Measurements from ENCODE around the gene LRRN2. TPM values are rescaled to one million over a fixed set of nuclear protein-coding genes. Genes with fewer than 3 reads are reported as not detected.
A peak's percentile ranks its signal among the peaks of the same experiment; 100 is the strongest.

Gene LRRN2
- total RNA-seq, 1 experiment from 2014 or later = 5.3 TPM

- no peak for TF ChIP-seq USF1 (CRISPR knock-in tag; IDR thresholded peaks at IDR 0.05)
Observed at GRCh38 chr1:204706838-204707509, 21.4 kb upstream of the LRRN2 start (continued).

GRCh38 chr1:204705888-204706837 lies 20.6 kb upstream of the LRRN2 start:
- Mint-ChIP-seq H3K4me1 (peaks cover 55% of the 10 kb centered on the region), H3K27ac (no peak overlapping the region)
- CTCF ChIA-PET = interaction anchor here (1.1 to 3.9 kb wide), 10 partner anchors 9 to 140 kb away, joined by 3 to 13 read pairs (median 4); no protein-coding TSS in a partner anchor

More at GRCh38 chr1:204705888-204706837, 20.6 kb upstream of the LRRN2 start:
- H3K9me3 Mint-ChIP-seq = no peaks in the 10 kb centered on the region
- no peaks in the 10 kb centered on the region for H3K36me3 Mint-ChIP-seq
- no peak for ATAC-seq
- DNase-seq (ENCODE audit: low spot score) = no peak
- POLR2A ChIA-PET = no interaction called here
- H3K4me3 Mint-ChIP-seq = peak overlapping the region; percentile 20; the same call in 1 of the 2 replicates
- peaks cover 93% of the 10 kb centered on the region for H3K27me3 Mint-ChIP-seq (ENCODE audit: low read depth)
- no peak for TF ChIP-seq JAZF1 (CRISPR knock-in tag; IDR thresholded peaks at IDR 0.05)
- TF ChIP-seq ZNF121 (CRISPR knock-in tag; IDR thresholded peaks at IDR 0.05) = no peak
- TF ChIP-seq HMGXB4 (CRISPR knock-in tag; IDR thresholded peaks at IDR 0.05) = no peak
- TF ChIP-seq NFE2L1 (CRISPR knock-in tag; IDR thresholded peaks at IDR 0.05) = no peak
- TF ChIP-seq CBFB (CRISPR knock-in tag; IDR thresholded peaks at IDR 0.05; ENCODE audit: low read depth) = no peak
- no peak for TF ChIP-seq NFYB (CRISPR knock-in tag; conservative IDR thresholded peaks at IDR 0.05; ENCODE audit: low read depth)
- no peak for TF ChIP-seq STAT6 (CRISPR knock-in tag; conservative IDR thresholded peaks at IDR 0.05; ENCODE audit: low read depth)
- no peak for TF ChIP-seq EMX1 (CRISPR knock-in tag; IDR thresholded peaks at IDR 0.05)
- no peak for TF ChIP-seq IRF1 (CRISPR knock-in tag; IDR thresholded peaks at IDR 0.05)
- no peak for TF ChIP-seq ETV6 (CRISPR knock-in tag; IDR thresholded peaks at IDR 0.05)
- no peak for TF ChIP-seq FOXJ3 (CRISPR knock-in tag; IDR thresholded peaks at IDR 0.05; ENCODE audit: borderline replicate concordance)
- no peak for TF ChIP-seq PREB (CRISPR knock-in tag; IDR thresholded peaks at IDR 0.05; ENCODE audit: borderline replicate concordance)
- no peak for TF ChIP-seq ZSCAN18 (CRISPR knock-in tag; IDR thresholded peaks at IDR 0.05)
- TF ChIP-seq GABPB1 (CRISPR knock-in tag; IDR thresholded peaks at IDR 0.05) = no peak
- no peak for TF ChIP-seq NR3C1 (CRISPR knock-in tag; conservative IDR thresholded peaks at IDR 0.05; ENCODE audit: low read depth)
- no peak for TF ChIP-seq MXD4 (CRISPR knock-in tag; IDR thresholded peaks at IDR 0.05; ENCODE audit: borderline replicate concordance)
- no peak for TF ChIP-seq ZNF263 (CRISPR knock-in tag; IDR thresholded peaks at IDR 0.05; ENCODE audit: low read depth)
- TF ChIP-seq E2F4 (CRISPR knock-in tag; IDR thresholded peaks at IDR 0.05; ENCODE audit: borderline replicate concordance, low read depth) = no peak

Data from WTC11 (cell line).